Medulla oblongata (tissue), 1 donor: ENCODE data around the gene CLEC1B.
A peak's percentile ranks its signal among the peaks of the same experiment; 100 is the strongest.
"Not testable (repeated sequence)": the region's sequence is repeated elsewhere in the genome, so short reads cannot be mapped to it uniquely, and the experiment has no call there.

Experiments
- DNase-seq: peaks from one replicate; pipeline ENCODE4 v3.0.0-alpha.2; 2015; ENCODE audit errors: extremely low spot score

The CLEC1B gene

GRCh38 chr12:9999016-9999415 is at the start of gene CLEC1B:
TSS of gene CLEC1B (minus strand) at chr12:9999121. CDS start at chr12:9999100, 21 bp downstream.
- DNase-seq, result no peak

- peak; percentile 62 for DNase-seq
Observed at GRCh38 chr12:10048526-10048925, 49.6 kb upstream of the CLEC1B start.

- DNase-seq, result no peak
Observed at GRCh38 chr12:10042167-10042566, 43.2 kb upstream of the CLEC1B start.

- peak; percentile 29 for DNase-seq
Observed at GRCh38 chr12:10033783-10034545, 35.0 kb upstream of the CLEC1B start.

GRCh38 chr12:10031771-10032175 is 32.9 kb upstream of the CLEC1B start:
- DNase-seq, result no peak

GRCh38 chr12:10031321-10031720 is 32.4 kb upstream of the CLEC1B start:
- DNase-seq, result no peak

GRCh38 chr12:10030446-10030845 is 31.5 kb upstream of the CLEC1B start, which contains the start of gene CLEC9A:
TSS of gene CLEC9A (plus strand) at chr12:10030682. CDS start at chr12:10052688, 22,006 bp downstream.
- DNase-seq, result no peak

- no peak for DNase-seq
Observed at GRCh38 chr12:10027721-10028120, 28.8 kb upstream of the CLEC1B start.

GRCh38 chr12:10027311-10027710 is 28.4 kb upstream of the CLEC1B start:
- no peak for DNase-seq

GRCh38 chr12:10026666-10027065 is 27.7 kb upstream of the CLEC1B start:
- not testable (repeated sequence) for DNase-seq

GRCh38 chr12:10025236-10025635 is 26.3 kb upstream of the CLEC1B start:
- DNase-seq, result no peak

GRCh38 chr12:10021342-10021741 is 22.4 kb upstream of the CLEC1B start:
- DNase-seq, result no peak

GRCh38 chr12:10018386-10018785 is 19.5 kb upstream of the CLEC1B start:
- no peak for DNase-seq

- DNase-seq, result no peak
Observed at GRCh38 chr12:10016881-10017280, 18.0 kb upstream of the CLEC1B start.

- no peak for DNase-seq
Observed at GRCh38 chr12:10015450-10015849, 16.5 kb upstream of the CLEC1B start.

GRCh38 chr12:10012630-10013330 is 13.9 kb upstream of the CLEC1B start:
- peak; percentile 37 for DNase-seq

- no peak for DNase-seq
Observed at GRCh38 chr12:10001171-10001776, 2.4 kb upstream of the CLEC1B start.

- peak; percentile 42 for DNase-seq
Observed at GRCh38 chr12:9992296-9992695, 6.6 kb downstream of the CLEC1B start.

- no peak for DNase-seq
Observed at GRCh38 chr12:9991876-9992275, 7.0 kb downstream of the CLEC1B start.

GRCh38 chr12:9980126-9980525 is 18.8 kb downstream of the CLEC1B start:
- DNase-seq, result no peak

GRCh38 chr12:9977916-9978315 is 21.0 kb downstream of the CLEC1B start:
- no peak for DNase-seq

- not testable (repeated sequence) for DNase-seq
Observed at GRCh38 chr12:9976626-9977025, 22.3 kb downstream of the CLEC1B start.

GRCh38 chr12:9975614-9976013 is 23.3 kb downstream of the CLEC1B start:
- DNase-seq, result no peak
